Measurements from ENCODE around the gene ELOB.

ELOB gene

DNA sequence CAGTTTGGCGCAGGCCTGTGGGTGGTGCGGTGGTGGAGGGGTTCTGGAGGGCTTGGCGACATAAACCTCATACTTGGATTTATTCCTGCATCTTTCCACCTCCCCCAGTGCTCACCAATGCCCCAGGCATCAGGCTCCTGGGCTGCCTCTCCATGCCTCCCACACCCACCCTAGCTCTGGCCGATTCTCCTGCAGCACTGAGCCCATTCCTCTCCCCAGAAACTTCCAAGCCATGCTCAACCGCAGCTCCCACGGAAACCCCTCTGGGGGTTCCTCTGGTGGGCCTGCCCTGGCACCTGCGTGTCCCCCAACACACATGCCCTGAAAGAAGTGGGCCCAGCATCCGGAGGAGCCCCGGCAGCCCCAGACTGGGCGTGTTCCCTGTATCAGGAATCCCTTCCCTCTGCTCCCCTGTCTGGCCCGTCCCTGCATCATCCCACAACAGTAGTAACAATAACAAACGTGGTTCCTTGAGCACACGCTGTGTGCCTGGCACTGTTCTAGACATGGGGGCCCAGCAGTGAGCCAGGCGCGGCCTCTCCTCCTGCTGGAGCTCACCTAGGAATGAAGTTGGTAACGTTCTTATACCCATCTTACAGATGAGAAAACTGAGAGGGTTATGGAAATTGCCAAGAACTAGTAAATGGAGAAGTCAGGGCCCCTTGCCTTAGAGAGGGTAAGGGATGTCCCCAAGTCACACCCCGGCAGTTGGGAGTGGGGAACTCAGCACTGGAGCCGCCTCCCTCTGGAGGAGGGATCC is 42.3 kb upstream of the ELOB start:
- TF ChIP-seq SIN3A (IDR thresholded peaks at IDR 0.05; ENCODE audit: borderline replicate concordance, insufficient read depth, low read length) (no peak), POLR2AphosphoS5 (IDR thresholded peaks at IDR 0.05; ENCODE audit: low read depth, low read length) (no peak), FOXP2 (optimal IDR thresholded peaks at IDR 0.05; ENCODE audit: borderline replicate concordance, extremely low read depth, extremely low read length, insufficient read depth) (no peak), TAF1 (IDR thresholded peaks at IDR 0.05; ENCODE audit: borderline replicate concordance, insufficient read depth, low read length) (no peak)
- TF ChIP-seq, protein P1, sequence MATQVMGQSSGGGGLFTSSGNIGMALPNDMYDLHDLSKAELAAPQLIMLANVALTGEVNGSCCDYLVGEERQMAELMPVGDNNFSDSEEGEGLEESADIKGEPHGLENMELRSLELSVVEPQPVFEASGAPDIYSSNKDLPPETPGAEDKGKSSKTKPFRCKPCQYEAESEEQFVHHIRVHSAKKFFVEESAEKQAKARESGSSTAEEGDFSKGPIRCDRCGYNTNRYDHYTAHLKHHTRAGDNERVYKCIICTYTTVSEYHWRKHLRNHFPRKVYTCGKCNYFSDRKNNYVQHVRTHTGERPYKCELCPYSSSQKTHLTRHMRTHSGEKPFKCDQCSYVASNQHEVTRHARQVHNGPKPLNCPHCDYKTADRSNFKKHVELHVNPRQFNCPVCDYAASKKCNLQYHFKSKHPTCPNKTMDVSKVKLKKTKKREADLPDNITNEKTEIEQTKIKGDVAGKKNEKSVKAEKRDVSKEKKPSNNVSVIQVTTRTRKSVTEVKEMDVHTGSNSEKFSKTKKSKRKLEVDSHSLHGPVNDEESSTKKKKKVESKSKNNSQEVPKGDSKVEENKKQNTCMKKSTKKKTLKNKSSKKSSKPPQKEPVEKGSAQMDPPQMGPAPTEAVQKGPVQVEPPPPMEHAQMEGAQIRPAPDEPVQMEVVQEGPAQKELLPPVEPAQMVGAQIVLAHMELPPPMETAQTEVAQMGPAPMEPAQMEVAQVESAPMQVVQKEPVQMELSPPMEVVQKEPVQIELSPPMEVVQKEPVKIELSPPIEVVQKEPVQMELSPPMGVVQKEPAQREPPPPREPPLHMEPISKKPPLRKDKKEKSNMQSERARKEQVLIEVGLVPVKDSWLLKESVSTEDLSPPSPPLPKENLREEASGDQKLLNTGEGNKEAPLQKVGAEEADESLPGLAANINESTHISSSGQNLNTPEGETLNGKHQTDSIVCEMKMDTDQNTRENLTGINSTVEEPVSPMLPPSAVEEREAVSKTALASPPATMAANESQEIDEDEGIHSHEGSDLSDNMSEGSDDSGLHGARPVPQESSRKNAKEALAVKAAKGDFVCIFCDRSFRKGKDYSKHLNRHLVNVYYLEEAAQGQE (IDR thresholded peaks at IDR 0.05; ENCODE audit: insufficient read depth in 1 of 2, low read depth in 2 of 2, low read length in 2 of 2) = no peak

DNA sequence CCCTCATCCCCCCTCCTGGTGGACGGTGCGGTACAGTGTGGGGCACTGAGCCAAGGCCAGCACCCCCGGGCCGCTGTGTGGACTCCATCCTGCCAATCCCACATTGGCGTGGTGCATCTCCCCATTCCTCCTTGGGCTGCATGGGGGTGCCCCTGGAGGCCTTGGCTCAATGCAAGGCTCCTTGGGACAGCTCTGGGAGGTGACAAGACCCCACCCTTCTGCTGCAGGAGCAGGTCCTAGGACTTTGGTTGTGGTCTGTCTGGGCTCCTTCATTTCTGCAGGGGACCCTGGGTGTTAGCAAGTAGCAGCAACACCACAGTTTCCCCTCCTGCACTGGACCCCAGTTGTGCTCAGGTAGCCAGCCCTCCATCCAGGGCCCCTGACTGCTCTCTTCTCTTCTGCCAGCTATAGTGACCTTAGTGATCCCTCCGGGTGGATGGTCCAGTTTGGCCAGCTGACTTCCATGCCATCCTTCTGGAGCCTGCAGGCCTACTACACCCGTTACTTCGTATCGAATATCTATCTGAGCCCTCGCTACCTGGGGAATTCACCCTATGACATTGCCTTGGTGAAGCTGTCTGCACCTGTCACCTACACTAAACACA is 41.3 kb upstream of the ELOB start:
- TF ChIP-seq TAF1 (IDR thresholded peaks at IDR 0.05; ENCODE audit: borderline replicate concordance, insufficient read depth, low read length) = no peak
- TF ChIP-seq, protein P1 (IDR thresholded peaks at IDR 0.05; ENCODE audit: insufficient read depth in 1 of 2, low read depth in 2 of 2, low read length in 2 of 2) = no peak
- TF ChIP-seq SIN3A (IDR thresholded peaks at IDR 0.05; ENCODE audit: borderline replicate concordance, insufficient read depth, low read length) = no peak
- no peak for TF ChIP-seq FOXP2 (optimal IDR thresholded peaks at IDR 0.05; ENCODE audit: borderline replicate concordance, extremely low read depth, extremely low read length, insufficient read depth)
- TF ChIP-seq POLR2AphosphoS5 (IDR thresholded peaks at IDR 0.05; ENCODE audit: low read depth, low read length) = no peak

DNA sequence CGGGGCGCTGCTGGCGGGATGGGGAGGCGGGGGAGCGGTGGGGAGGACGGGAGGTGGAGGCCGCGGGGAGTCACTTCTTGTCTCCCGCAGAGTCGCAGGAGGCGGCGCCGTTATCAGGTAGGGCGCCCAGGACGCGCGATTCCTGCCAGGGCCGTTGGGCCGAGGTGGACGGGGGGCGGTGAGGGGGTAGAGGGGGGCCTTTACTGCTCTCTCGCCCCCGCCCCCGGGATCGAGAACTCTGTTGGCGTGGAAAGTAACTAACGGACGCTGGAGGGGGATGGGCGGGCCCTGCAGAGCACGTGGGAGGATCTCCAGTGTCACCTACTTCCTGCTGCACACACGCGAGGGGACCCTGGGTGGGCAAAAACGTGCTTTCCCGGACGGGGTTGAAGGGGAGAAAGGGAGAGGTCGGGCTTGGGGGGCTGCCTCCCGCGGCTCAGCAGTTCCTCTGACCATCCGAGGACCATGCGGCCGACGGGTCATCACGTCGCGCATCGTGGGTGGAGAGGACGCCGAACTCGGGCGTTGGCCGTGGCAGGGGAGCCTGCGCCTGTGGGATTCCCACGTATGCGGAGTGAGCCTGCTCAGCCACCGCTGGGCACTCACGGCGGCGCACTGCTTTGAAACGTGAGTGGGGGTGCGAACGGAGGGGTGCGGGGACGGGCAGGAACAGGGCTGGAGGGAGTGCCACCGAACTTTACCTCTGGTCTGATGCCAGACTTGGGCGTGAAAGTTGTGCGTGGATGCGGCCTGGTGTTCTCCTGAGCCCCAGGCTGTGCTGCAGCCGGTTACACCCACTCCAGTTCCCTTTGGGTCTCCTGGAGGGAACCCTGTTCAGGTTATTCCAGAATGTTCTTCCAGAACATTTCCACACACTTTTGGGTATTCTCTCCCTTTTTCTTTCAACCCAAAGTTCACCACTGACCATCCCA is 40.5 kb upstream of the ELOB start:
- TF ChIP-seq TAF1 (IDR thresholded peaks at IDR 0.05; ENCODE audit: borderline replicate concordance, insufficient read depth, low read length) = no peak
- TF ChIP-seq SIN3A (IDR thresholded peaks at IDR 0.05; ENCODE audit: borderline replicate concordance, insufficient read depth, low read length) = no peak
- TF ChIP-seq FOXP2 (optimal IDR thresholded peaks at IDR 0.05; ENCODE audit: borderline replicate concordance, extremely low read depth, extremely low read length, insufficient read depth) = no peak

DNA sequence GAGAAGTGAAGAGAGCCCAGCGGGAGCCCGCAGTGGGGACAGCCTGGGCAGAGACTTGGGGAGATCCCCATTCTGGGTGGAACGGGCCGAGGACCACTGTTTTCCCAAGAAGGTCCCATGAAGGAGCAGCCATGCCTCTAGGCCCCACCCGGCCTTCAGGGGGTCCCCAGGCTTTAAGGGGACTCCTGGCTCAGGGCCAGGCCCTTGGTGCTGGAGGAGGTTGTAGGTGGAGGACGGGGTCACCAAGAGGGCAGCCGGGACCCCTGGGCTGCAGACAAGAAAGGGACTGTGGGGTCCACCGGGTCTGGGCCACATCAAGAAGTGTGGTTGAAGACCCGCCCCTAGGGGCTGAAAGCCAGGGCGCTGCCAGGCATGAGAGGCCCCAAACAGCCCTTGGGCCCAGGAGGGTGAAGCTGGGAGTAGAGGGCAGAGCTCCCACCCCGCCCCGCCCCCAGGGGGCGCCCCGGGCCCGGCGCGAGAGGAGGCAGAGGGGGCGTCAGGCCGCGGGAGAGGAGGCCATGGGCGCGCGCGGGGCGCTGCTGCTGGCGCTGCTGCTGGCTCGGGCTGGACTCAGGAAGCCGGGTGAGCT is 39.8 kb upstream of the ELOB start, which contains the start of gene PRSS21:
PRSS21 (plus strand) TSS at position 487 of the 589 bp plus-strand sequence; CDS start at position 519, 32 bp downstream.
- TF ChIP-seq, protein P1 (IDR thresholded peaks at IDR 0.05; ENCODE audit: insufficient read depth in 1 of 2, low read depth in 2 of 2, low read length in 2 of 2) = no peak
- TF ChIP-seq FOXP2 (optimal IDR thresholded peaks at IDR 0.05; ENCODE audit: borderline replicate concordance, extremely low read depth, extremely low read length, insufficient read depth) (no peak), POLR2AphosphoS5 (IDR thresholded peaks at IDR 0.05; ENCODE audit: low read depth, low read length) (no peak), SIN3A (IDR thresholded peaks at IDR 0.05; ENCODE audit: borderline replicate concordance, insufficient read depth, low read length) (no peak), TAF1 (IDR thresholded peaks at IDR 0.05; ENCODE audit: borderline replicate concordance, insufficient read depth, low read length) (no peak)
